GM12878 (cell line): Measurements from ENCODE around the gene VSX2. TPM values are rescaled to one million over a fixed set of nuclear protein-coding genes. Genes with fewer than 3 reads are reported as not detected.

ENCODE experiments used
- ATAC-seq: fragments of 200-7000 bp; cut with Tn5 transposase; 3 replicates; pipeline ENCODE4 v1.9.1; 2020; ENCODE audit warnings: mild to moderate bottlenecking, moderate library complexity
- BruUV-seq: library from RNA; stranded (reverse); fragments of 400-500 nt; replicated peaks from 2 replicates; lab custom pipeline; 2021; lab: Mats Ljungman, UMichigan
- CTCF ChIA-PET: fragments of 300-600 bp; sonication (Branson Sonifier 250); formaldehyde crosslinking; extraction: SDS; loops from one replicate; lab custom pipeline; 2021; ENCODE audit warnings: inconsistent platforms; lab: Yijun Ruan, JAX
- POLR2A ChIA-PET: fragments of 350-600 bp; formaldehyde crosslinking; extraction: SDS; loops from one replicate; lab custom pipeline; 2021; ENCODE audit warnings: inconsistent platforms; lab: Charles Lee
- RAD21 ChIA-PET: fragments of 300-600 bp; sonication (Branson Sonifier 250); formaldehyde crosslinking; loops from one replicate; lab custom pipeline; 2023; ENCODE audit warnings: antibody characterized with exemption; ENCODE audit not compliant: unreplicated experiment; lab: Charles Lee
- SMC1A ChIA-PET: fragments of 300-600 bp; sonication (Branson Sonifier 250); formaldehyde crosslinking; loops from one replicate; lab custom pipeline; 2023; ENCODE audit not compliant: unreplicated experiment, uncharacterized antibody; lab: Charles Lee
- DNase-seq: peaks from one replicate; pipeline ENCODE4 v3.0.0-alpha.2; 2011; ENCODE audit warnings: low read depth, low spot score
- FAIRE-seq: peaks from 3 replicates; lab custom pipeline; 2011; peaks lifted over from hg19 to GRCh38; lab: Jason Lieb, UNC
- H2AFZ ChIP-seq: 2 replicates; pipeline ENCODE4 v1.6.0; 2011; ENCODE audit warnings: low read depth, low read length, control low read depth; ENCODE audit not compliant: control insufficient read depth
- H3K27ac ChIP-seq: 2 replicates; pipeline ENCODE4 v1.5.1; 2011; ENCODE audit warnings: control low read depth; ENCODE audit not compliant: control insufficient read depth, insufficient read depth
- H3K27me3 ChIP-seq, 2 experiments: replicated peaks in 1 of 2; 2 replicates each; pipeline versions ENCODE4 v1.6.0 to v1.6.1; 2011; ENCODE audit warnings: low read length in 1 of 2; ENCODE audit not compliant: control insufficient read depth in 2 of 2, insufficient read depth in 2 of 2
- H3K36me3 ChIP-seq, 2 experiments: 2 replicates each; pipeline ENCODE4 v1.5.1; 2011; ENCODE audit warnings: low read length in 1 of 2; ENCODE audit not compliant: control insufficient read depth in 2 of 2, insufficient read depth in 2 of 2
- H3K4me1 ChIP-seq: 2 replicates; pipeline ENCODE4 v1.6.1; 2011; ENCODE audit warnings: mild to moderate bottlenecking, low read length, moderate library complexity, mixed read lengths; ENCODE audit not compliant: control insufficient read depth, insufficient read depth
- H3K4me2 ChIP-seq: 2 replicates; pipeline ENCODE4 v1.6.0; 2011; ENCODE audit warnings: control low read depth; ENCODE audit not compliant: control insufficient read depth, insufficient read depth
- H3K4me3 ChIP-seq: fragments of 200-600 bp; sonication (generic); 2 replicates; pipeline ENCODE4 v1.5.1; 2016
- H3K79me2 ChIP-seq: 2 replicates; pipeline ENCODE4 v1.6.0; 2011; ENCODE audit warnings: low read length; ENCODE audit not compliant: control insufficient read depth, insufficient read depth
- H3K9ac ChIP-seq: 2 replicates; pipeline ENCODE4 v1.8.0; 2011; ENCODE audit warnings: low read length, control low read depth, mixed read lengths; ENCODE audit not compliant: control insufficient read depth, insufficient read depth
- H3K9me3 ChIP-seq: replicated peaks from 3 replicates; pipeline ENCODE4 v1.5.1; 2011; ENCODE audit warnings: mild to moderate bottlenecking, low read length; ENCODE audit not compliant: control insufficient read depth, insufficient read depth
- H4K20me1 ChIP-seq: 2 replicates; pipeline ENCODE4 v1.6.0; 2011; ENCODE audit not compliant: control insufficient read depth, insufficient read depth
- HDAC2 ChIP-seq: fragments of 200-600 bp; sonication (generic); IDR thresholded peaks from 2 replicates; pipeline ENCODE4 v1.6.1; 2017
- IRF4 ChIP-seq: IDR thresholded peaks from 2 replicates; pipeline ENCODE4 v1.6.1; 2011; ENCODE audit warnings: low read depth, low read length
- NFXL1 ChIP-seq: fragments of 450-650 bp; IDR thresholded peaks from 2 replicates; pipeline ENCODE4 v1.6.1; 2017; ENCODE audit warnings: antibody characterized with exemption, mild to moderate bottlenecking, borderline replicate concordance
- RELB ChIP-seq: fragments of 450-650 bp; IDR thresholded peaks from 2 replicates; pipeline ENCODE4 v1.6.1; 2017; ENCODE audit warnings: low read depth, mild to moderate bottlenecking, moderate library complexity
- STAT3 ChIP-seq: IDR thresholded peaks from 2 replicates; pipeline ENCODE4 v1.6.1; 2011; ENCODE audit warnings: low read depth, low read length, improper control_type of control experiment
- SUPT20H ChIP-seq: IDR thresholded peaks from 2 replicates; pipeline ENCODE4 v1.6.1; 2011; ENCODE audit warnings: low read depth, mild to moderate bottlenecking, low read length, moderate library complexity, borderline replicate concordance; ENCODE audit not compliant: control insufficient read depth
- TCF7 ChIP-seq: IDR thresholded peaks from 2 replicates; pipeline ENCODE4 v1.6.1; 2014; ENCODE audit warnings: antibody characterized with exemption, borderline replicate concordance
- ZBTB4 ChIP-seq: fragments of 450-650 bp; formaldehyde crosslinking; IDR thresholded peaks from 2 replicates; pipeline ENCODE4 v1.4.0; 2022; ENCODE audit warnings: mild to moderate bottlenecking, moderate library complexity
- ZBTB40 ChIP-seq: fragments of 450-650 bp; IDR thresholded peaks from 2 replicates; pipeline ENCODE4 v1.6.1; 2016; ENCODE audit warnings: mild to moderate bottlenecking, moderate library complexity, borderline replicate concordance
- ZNF207 ChIP-seq: fragments of 450-650 bp; IDR thresholded peaks from 2 replicates; pipeline ENCODE4 v1.6.1; 2014; ENCODE audit warnings: antibody characterized with exemption, mild to moderate bottlenecking, borderline replicate concordance
- ZNF274 ChIP-seq: IDR thresholded peaks from one replicate; pipeline ENCODE4 v1.8.0; 2011; ENCODE audit not compliant: insufficient read length, insufficient read depth
- WGBS: methylation state at CpG from one replicate; pipeline ENCODE4 v1.1.6; 2016; ENCODE audit warnings: low lambda C conversion rate; ENCODE audit not compliant: insufficient replicate concordance, insufficient coverage; ENCODE audit errors: missing lambda C conversion rate; 5-methylcytosine and 5-hydroxymethylcytosine counted together
- in situ Hi-C: fragments of 300-500 bp; cut with MboI; formaldehyde crosslinking; loops from 9 replicates; pipeline ENCODE4 v1.14.3; 2018; ENCODE audit warnings: mixed read lengths
- intact Hi-C: fragments of 100-400 bp; cut with micrococcal nuclease; formaldehyde crosslinking; loops from one replicate; pipeline ENCODE4 v1.14.2; 2022; ENCODE audit not compliant: unreplicated experiment
- polyA plus RNA-seq, 11 experiments: library from polyadenylated mRNA; depleted of rRNA in 4 of 11; unstranded in 6 of 11; stranded (reverse) in 5 of 11; fragments of >200 nt; fragmentation: Nextera tagmentation in 4 of 11; fragmentation: Illumina TruSeq in 1 of 11; extraction: Ambion mirVana in 4 of 11; extraction: Trizol in 1 of 11; gene quantifications; 1 replicate in 1 of 11; 2 replicates in 10 of 11; pipeline versions ENCODE4 v1.2.1 to v1.2.3, GENCODE V29; 2011 to 2016; ENCODE audit warnings: inconsistent platforms in 2 of 11, missing spikeins in 2 of 11, low read depth in 1 of 11
- total RNA-seq, 4 experiments: library from RNA; depleted of rRNA in 3 of 4; stranded (reverse); fragments of >200 nt in 3 of 4; fragmentation: Illumina TruSeq in 1 of 4; extraction: Trizol in 1 of 4; gene quantifications; 2 replicates each; pipeline versions ENCODE4 v1.2.1 to v1.2.3, GENCODE V29; 2013 to 2021
- TF ChIP-seq, protein P1 (sequence below): fragments of 450-650 bp; formaldehyde crosslinking; IDR thresholded peaks from 2 replicates; pipeline ENCODE4 v1.5.0; 2022; ENCODE audit warnings: mild to moderate bottlenecking, missing genetic modification characterization

Gene VSX2
- total and polyA plus RNA-seq, 10 of the 15 experiments (the other 5 are each of a cell fraction or from before 2014, with no cell fraction given), result 0.04 to 0.05 TPM; not detected in 8

DNA sequence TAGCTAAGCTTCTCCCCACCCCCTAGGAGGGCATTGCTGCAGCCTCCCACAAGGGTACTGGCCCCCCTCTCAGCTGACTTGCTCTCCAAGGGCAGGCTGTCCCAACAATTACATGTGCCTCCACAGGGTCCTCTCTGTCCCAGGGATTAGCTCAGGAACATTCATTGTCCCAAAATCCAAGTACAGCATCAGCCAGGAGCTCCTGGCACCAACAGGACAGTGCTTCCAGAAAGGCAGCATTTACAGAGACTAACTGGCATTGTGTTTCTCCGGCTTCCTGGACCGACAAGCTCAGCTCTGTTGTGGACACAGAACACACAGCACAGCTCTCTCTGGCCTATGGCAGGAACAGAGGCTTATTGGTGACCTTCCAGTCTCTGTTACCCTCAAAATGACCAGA is 41.8 kb downstream of the VSX2 start:
- Histone ChIP-seq H3K4me1 (no peaks in the 10 kb centered on the region), H3K4me3 (no peak overlapping the region), H3K4me2 (no peak overlapping the region), H2AFZ (no peak overlapping the region), H3K27me3 (no peaks in the 10 kb centered on the region), H3K36me3 (peaks cover 2% of the 10 kb centered on the region in 2 experiments; a peak in 2 of 4 replicates), H3K9me3 (no peaks in the 10 kb centered on the region; the same call in 2 of the 3 replicates), H4K20me1 (no peaks in the 10 kb centered on the region), H3K79me2 (no peaks in the 10 kb centered on the region), H3K27ac (no peak overlapping the region), H3K9ac (no peak overlapping the region)
- POLR2A ChIA-PET, result no interaction called here
- ATAC-seq, result no peak
- CTCF ChIA-PET, result interaction anchor here (1.2 to 1.4 kb wide), 3 partner anchors 10 to 13 kb away, joined by 3 read pairs; no protein-coding TSS in a partner anchor
- in situ Hi-C loops (no loop called here), intact Hi-C loops (no loop called here)
- SMC1A ChIA-PET, result no interaction called here
- no peak for DNase-seq
- RAD21 ChIA-PET, result no interaction called here
- FAIRE-seq, result no peak
- no TSS peak for BruUV-seq
- 95% methylated on average over 2 of the region's 2 CpGs for WGBS
- TF ChIP-seq IRF4 (no peak), NFXL1 (no peak), SUPT20H (no peak), STAT3 (no peak), ZBTB40 (no peak), HDAC2 (no peak), ZBTB4 (no peak), RELB (no peak), ZNF274 (no peak), TCF7 (no peak), ZNF207 (no peak)
- TF ChIP-seq, protein P1, sequence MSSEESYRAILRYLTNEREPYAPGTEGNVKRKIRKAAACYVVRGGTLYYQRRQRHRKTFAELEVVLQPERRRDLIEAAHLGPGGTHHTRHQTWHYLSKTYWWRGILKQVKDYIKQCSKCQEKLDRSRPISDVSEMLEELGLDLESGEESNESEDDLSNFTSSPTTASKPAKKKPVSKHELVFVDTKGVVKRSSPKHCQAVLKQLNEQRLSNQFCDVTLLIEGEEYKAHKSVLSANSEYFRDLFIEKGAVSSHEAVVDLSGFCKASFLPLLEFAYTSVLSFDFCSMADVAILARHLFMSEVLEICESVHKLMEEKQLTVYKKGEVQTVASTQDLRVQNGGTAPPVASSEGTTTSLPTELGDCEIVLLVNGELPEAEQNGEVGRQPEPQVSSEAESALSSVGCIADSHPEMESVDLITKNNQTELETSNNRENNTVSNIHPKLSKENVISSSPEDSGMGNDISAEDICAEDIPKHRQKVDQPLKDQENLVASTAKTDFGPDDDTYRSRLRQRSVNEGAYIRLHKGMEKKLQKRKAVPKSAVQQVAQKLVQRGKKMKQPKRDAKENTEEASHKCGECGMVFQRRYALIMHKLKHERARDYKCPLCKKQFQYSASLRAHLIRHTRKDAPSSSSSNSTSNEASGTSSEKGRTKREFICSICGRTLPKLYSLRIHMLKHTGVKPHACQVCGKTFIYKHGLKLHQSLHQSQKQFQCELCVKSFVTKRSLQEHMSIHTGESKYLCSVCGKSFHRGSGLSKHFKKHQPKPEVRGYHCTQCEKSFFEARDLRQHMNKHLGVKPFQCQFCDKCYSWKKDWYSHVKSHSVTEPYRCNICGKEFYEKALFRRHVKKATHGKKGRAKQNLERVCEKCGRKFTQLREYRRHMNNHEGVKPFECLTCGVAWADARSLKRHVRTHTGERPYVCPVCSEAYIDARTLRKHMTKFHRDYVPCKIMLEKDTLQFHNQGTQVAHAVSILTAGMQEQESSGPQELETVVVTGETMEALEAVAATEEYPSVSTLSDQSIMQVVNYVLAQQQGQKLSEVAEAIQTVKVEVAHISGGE, result no peak
